ENCODE measurements around the gene HSBP1L1.
"Not testable (repeated sequence)": the region's sequence is repeated elsewhere in the genome, so short reads cannot be mapped to it uniquely, and the experiment has no call there.

The HSBP1L1 gene

DNA sequence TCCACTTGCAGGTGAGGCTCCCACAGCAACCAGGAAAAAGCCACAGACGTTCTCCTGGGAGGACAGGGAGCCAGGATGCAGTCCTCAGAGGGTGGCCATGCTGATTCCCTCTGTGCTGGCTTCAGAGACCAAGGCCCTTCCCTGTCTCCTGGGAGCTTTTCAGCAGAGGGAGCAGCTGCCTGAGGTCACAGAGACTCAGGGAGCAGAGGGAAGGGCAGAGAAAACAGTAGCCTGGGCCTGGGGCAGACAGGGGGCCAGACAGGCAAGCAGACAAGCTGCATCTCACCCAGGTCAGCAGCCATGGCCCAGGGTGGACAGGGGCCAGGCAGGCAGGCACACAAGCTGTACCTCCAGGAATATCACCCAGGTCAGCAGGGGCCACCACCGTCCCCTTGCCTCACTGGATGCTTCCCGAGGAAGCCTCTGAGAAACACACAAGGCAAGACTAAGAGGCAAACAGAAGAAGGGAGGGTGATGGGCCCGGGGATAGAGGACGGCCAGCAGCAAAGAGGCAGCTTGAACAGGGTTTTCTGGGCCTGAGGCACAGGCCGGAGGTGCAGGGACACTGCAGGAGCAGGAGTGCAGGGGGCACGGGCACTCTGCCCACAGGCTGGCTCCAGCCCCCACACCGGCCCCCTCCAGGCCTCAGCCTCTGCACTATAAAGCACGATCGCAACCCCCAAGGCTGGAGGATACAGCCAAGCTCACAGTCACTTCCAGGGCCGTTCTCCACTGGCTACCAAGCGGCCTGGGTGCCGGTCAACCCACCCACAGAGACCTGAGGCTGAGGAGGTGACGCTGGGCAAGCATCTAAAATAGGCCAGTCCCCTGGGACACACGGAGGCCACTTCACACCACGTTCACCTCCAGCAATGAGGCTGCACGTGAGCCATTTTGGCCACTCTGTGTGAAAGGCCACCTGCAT is 19.1 kb upstream of the HSBP1L1 start:
- no peak for DNase-seq (ENCODE audit: low read depth)

DNA sequence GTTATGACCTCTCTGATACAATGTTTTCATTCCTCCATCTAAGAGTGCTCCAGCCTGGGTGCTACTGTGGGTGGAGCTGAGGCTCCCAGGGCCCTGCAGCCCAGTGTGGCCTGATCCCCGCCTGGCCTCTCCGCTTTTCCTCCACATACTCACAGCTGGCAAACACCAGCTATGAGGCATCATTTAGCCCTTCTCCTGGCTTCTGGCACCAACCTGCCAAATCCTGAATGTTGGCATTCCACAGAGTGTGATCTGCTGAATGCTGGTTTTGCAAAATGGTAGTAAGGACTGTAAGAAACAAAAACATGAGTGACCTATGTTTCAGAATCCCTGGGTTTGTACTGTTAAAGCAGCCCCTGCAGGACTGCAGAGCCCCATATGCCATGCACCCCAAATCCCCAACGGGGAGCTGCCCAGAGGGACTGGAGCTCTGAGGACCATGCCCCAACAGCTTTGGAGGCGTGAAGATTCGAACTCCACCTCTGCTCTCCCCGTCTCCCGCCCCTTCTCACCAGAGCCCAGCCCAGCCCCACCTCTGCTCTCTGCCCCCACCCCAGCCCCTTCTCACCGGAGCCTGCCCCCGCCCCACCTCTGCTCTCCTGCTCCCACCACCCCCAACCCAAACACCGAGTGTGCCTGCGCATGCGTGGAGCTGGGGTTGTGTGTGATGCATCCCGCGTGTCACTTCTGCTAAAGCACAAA is 17.2 kb upstream of the HSBP1L1 start:
- DNase-seq (ENCODE audit: low read depth), result no peak

DNA sequence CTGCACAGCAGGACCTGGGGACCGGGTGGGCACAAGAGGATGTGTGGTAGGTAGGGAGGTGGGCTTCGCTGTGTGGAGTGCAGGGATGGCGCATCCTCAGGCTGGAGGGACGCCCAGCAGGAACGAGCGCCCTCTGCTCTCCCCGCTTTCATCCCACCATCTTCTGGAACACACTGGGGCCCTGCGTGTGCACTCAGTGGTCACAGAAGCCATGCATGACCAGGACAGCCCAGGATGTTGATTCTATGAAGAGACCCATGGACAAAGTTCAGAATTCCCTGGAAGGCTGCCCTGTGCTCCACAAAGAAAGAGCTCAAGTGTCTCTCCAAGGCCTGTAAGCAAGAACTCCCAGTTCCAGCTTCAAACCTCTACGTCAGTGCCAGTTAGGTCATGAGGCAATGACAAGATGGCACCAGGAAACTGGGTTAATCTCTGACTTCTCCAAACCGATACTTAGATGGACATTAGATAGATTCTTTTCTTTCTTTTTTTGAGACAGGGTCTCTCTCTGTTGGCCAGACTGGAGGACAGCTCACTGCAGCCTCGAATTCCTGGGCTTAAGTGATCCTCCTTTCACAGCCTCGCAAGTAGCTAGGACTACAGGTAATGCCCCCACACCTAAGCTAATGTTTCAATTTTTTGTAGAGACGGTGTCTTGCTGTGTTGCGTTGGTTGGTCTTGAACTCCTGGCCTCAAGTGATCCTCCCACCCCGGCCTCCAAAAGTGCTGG is 16.4 kb upstream of the HSBP1L1 start:
- no peak for DNase-seq (ENCODE audit: low read depth)

DNA sequence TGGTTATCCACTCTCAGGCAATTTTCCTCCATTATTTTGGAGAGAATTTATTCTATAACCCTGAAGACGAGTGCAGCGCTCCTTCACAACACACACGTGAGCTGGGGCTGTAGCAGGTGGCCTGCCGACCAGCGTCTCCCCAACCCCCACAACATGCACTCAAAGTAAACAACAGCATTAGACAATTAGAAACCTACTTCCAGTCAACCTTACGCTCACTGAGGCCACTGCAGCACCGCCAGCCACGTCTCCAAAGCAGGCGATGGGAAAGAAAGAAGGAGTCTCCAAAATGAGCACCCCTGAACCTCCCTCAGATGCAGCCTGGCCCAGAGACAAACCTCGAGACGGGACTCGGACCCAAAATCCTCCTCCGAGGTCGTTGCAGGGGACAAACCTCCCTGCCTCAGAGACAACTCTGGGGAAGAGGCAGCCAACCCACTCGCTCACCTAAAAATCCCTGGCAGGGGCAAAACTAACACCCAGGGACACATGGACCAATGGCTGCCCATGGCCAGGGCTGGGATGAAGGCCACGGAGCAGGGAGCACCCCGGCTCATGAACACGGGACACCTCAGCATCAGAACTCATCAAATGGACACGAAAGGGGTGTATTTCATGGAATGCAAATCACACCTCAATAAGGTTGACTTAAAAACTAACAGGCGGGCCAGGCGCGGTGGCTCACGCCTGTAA is 15.6 kb upstream of the HSBP1L1 start:
- DNase-seq (ENCODE audit: low read depth), result no peak

DNA sequence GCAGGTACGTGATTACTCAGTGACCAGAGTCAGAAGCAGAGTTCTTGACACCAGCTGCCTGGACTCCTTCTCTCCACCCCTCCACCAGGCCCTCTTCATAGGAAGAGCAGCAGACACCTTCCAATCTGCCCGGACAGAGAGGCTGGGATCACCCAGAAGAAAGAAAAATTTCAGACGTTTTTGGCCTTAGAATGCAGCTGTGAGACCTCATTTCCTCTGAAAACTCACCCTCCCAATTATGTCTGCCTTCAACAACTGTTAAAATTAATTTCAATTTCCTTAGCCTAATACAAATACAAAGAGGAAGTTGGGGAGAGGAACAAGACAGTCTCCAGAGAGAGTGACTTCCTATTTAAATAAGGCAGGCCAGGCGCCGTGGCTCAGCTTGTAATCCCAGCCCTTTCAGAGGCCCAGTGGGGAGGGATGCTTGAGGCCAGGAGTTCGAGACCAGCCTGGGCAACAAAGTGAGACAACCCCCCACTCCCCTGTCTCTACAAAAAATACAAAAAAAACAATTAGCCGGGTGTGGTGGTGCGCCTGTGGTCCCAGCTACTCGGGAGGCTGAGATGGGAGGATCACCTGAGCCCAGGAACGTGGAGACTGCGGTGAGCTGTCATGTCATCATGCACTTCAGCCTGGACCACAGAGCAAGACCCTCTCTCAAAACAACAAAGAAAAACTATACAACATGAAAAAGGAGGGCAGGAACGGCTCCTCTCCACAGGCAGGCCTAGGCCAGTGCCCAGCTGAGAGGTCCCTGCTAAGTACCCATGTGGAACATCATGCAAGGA is 14.6 kb upstream of the HSBP1L1 start:
- no peak for DNase-seq (ENCODE audit: low read depth)

DNA sequence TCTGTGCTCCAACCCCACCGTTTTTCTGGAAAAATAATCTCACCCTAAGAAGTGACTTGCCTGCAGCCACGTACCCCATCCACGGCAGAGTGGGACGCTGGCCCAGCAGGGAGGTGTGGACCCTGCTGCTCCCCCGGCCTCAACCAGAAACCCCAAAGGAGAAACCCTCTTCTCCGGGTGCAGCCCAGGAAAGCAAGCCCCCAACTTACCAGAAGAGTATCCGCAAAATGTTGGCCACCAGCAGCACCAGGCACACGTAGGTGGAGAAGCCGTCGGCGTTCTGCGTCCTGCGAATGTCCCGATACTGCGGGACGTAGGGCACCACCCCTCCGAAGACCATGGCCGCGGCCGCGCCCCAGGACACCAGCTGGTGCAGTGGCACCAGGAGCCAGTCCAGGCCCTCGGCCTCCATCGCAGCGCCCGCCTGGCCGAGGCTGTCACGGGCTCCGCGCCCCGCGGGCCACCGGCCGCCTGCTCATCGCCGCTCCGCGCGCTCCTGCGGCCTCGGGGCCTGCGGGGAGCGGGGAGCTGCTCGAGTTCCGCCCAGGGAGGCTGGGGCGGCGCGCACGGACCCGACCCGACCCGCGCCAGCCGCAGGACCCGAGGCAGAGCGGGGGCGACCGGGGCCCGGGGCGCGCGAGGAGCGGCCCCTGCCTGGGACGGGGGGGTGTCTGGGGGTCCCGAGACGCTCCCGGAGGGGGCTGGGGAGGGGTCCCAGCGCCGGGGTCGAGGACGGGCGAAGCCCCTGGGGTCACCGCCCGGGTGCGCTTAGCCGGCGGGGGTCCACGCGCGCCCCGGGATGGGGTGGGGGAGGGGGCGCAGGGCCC is 13.7 kb upstream of the HSBP1L1 start:
- DNase-seq (ENCODE audit: low read depth), result no peak

DNA sequence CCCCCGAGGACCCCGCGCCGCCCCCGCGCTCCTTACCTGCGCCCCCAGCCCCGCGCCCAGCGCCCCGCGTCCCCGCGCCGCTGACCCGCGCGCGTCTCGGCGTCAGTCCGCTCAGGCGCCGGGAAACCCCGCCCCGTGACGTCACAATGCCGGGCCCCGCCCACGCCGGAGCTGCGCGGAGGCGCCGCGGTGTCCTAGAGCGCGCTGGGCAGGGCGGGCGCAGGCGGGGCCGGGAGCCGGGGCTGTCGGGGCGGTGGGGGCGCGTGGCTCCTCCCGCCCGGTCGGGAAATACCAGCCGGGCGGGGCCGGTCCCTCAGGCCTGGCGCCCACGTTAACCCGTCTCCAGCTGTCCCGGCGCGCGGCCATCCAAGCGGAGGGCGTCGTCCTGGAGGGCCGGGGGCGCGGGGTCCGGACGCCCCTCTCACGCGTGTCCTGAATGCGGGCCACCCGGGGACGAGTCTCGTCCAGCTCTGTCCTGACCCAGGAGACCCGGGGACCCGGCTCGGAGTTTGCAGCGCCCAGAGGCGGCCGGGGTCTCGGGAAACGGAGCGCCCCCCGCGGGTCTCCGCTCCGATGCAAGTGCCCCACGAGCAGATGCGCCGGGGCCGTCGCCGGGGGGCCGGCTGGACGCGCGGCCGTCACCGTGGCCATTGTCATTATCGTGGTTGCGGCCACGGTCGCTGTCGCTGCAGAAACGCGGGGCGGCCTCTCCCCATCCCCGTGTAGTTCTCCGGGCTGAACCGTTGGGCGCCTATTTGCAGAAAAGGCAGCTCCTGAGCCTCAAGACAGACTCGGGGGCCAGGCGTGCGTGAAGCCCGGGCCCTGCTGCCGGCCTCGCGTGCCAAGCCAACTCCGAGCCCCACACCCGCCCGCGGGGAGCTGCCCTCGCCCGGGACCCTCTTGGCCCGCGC is 12.6 kb upstream of the HSBP1L1 start, which contains the start of gene SLC66A2:
SLC66A2 (minus strand) TSS at position 109 of the 911 bp plus-strand sequence. CDS start 727 bp downstream, outside the sequence.
- peak; percentile 88 for DNase-seq (ENCODE audit: low read depth)

DNA sequence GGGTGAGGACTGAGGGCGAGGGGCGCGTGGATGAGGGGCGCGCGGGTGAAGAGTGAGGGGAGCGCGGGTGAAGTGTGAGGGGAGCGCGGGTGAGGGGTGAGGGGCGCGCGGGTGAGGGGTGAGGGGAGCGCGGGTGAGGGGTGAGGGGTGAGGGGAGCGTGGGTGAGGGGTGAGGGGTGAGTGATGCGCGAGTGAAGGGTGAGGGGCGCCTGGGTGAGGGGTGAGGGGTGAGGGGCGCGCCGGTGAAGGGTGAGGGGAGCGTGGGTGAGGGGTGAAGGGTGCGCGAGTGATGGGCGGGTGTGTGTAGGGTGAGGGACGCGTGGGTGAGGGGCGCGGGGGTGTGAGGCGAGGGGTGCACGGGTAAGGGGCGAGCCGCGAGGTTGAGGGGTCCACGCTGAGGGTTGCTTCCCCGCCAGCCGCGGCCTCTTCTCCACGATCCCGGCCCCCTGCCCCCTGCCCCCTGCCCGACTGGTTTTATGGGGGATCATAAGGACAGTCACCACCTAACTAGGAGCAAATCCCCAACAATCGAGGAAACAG is 11.9 kb upstream of the HSBP1L1 start:
- DNase-seq (ENCODE audit: low read depth), result no peak

DNA sequence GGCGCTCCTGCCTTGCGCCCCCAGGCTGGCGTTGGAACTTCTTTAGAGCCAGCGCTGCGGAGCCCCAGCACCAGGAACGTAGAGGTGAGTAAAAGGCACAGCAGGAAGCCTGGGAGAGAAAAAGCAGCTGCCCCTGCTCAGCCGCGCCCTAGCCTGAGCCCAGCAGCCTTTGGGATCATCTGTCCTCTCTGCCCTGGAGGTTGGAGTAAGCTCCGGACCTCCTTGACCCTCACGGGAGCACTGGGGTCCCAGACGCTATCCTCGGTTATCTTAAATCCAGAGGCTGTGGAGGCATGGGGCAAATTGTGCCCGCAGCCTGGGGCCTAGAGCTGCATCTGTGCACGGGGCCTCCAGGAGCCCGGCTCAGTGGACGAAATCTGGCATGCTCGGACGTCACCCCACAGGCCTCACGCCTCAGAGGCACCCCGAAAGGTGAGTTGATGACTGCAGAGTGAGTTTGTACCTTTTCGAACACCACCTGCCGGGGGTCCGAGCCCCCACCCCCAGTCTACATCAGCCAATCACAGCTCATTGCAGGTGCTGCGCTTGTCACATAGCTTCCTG is 11.4 kb upstream of the HSBP1L1 start:
- no peak for DNase-seq (ENCODE audit: low read depth)

DNA sequence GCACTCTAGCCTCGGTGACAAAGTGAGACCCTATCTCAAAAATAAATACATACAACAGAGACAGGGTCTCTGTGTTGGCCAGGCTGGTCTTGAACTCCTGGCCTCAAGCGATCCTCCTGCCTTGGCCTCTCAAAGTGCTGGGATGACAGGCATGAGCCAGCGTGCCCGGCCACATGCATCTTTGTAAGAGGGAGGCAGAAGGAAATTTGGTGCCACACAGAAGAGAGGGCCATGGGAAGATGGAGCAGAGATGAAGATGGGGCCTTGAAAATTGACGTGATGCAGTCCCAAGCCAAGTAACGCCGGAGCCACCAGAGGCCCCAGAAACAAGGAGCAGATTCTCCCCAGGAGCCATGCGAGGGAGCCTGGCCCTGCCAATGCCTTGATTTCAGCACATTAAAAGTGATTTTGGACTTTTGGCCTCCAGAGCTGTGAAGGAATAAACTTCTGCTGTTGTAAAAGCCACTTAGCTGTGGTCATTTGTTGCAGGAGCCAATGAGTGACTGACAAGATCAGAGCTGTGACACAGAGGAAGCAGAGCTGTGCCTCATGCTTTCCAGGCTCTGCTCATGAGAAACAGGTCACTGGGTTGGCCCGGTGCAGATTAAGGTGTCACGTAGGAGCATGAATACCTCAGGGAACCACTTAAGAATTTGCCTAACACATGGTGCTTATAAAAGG is 10.3 kb upstream of the HSBP1L1 start:
- DNase-seq (ENCODE audit: low read depth), result no peak

DNA sequence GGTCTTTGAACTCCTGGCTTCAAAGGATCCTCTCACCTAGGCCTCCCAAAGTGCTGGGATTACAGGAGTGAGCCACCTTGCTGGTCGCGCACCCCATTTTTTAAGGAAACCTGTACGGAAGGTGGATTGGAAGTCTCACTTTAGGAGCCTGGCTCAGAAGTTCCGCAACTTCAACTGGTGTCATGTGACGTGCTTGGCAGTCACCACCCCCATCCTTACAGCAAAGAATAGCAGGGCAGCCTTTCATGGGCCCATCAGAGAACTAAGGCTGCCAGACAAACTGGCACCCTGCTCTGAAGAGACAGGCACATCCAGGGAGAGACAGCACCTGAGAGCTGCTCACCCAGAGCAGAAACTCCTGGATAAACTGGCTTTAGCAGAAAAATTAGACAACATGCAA is 9.7 kb upstream of the HSBP1L1 start:
- DNase-seq (ENCODE audit: low read depth), result no peak

DNA sequence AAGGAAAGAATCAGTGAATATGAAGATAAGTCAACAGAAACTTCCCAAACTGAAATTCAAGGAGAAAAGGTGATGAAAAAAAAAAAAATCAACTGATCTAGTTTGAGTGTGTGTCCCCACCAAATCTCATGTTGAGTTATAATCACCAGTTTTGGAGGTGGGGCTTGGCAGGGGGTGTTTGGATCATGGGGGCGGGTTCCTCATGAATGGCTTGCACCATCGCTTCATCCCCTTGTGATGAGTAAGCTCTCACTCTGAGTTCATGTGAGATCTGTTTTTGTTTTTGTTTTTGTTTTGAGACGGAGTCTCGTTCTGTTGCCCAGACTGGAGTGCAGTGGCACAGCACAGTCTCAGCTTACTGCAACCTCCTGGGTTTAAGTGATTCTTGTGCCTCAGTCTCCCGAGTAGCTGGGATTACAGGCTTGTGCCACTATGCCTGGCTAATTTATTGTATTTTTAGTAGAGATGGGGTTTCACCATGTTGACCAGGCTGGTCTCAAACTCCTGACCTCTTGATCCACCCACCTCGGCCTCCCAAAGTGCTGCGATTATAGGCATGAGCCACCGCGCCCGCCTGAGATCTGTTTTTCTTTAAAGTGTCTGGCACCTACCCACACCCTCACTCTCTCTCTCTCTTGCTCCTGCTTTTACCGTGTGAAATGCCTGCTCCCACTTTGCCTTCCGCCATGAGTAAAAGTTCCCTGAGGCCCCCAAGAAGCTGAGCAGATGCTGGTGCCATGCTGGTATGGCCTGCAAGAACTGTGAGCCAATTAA is 9.0 kb upstream of the HSBP1L1 start:
- no peak for DNase-seq (ENCODE audit: low read depth)

DNA sequence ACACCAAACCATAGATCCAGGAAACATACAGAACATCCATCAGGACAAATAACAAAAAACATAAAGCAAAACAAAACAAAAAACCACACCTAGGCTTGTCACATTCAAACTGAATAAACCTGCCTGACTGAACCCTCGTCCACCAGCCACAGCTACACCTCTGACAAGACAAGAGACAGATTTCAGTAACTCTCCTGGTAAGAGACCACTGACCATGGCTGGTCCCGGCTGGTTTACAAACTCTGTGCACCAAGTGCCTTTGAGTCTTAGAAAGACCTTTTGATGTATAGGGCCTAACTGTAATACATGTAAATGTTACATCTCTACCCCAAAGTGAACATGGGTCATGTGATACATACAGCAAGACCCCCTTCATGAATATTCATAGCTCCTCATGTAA is 8.2 kb upstream of the HSBP1L1 start:
- DNase-seq (ENCODE audit: low read depth), result no peak

DNA sequence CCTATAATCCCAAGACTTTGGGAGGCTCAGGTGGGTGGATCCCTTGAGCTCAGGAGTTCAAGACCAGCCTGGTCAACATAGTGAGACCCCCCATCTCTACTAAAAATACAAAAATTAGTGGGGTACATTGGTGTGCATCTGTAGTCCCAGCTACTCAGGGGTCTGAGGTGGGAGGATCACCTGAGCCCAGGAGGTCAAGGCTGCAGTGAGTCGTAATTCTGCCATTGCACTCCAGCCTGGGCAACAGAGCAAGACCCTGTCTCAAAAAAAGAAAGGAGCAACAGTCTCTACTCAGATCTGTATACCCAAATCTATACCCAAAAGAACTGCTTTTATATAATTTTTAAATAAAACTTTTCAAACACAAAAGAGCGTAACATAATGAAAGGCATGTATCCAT is 5.5 kb upstream of the HSBP1L1 start:
- no peak for DNase-seq (ENCODE audit: low read depth)

DNA sequence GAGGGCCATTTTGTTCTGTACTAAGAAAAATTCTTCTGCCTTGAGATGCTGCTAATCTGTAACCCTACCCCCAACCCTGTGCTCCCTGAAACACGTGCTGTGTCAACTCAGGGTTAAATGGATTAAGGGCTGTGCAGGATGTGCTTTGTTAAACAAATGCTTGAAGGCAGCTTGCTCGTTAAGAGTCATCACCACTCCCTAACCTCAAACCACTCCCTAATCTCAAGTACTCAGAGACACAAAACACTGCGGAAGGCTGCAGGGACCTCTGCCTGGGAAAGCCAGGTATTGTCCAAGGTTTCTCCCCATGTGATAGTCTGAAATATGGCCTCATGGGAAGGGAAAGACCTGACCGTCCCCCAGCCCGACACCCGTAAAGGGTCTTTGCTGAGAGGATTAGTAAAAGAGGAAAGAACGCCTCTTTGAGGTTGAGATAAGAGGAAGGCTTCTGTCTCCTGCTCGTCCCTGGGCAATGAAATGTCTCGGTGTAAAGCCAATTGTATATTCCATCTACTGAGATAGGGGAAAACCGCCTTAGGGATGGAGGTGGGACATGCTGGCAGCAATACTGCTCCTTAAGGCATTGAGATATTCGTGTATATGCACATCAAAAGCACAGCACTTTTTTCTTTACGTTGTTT is 4.2 kb upstream of the HSBP1L1 start:
- not testable (repeated sequence) for DNase-seq (ENCODE audit: low read depth)

DNA sequence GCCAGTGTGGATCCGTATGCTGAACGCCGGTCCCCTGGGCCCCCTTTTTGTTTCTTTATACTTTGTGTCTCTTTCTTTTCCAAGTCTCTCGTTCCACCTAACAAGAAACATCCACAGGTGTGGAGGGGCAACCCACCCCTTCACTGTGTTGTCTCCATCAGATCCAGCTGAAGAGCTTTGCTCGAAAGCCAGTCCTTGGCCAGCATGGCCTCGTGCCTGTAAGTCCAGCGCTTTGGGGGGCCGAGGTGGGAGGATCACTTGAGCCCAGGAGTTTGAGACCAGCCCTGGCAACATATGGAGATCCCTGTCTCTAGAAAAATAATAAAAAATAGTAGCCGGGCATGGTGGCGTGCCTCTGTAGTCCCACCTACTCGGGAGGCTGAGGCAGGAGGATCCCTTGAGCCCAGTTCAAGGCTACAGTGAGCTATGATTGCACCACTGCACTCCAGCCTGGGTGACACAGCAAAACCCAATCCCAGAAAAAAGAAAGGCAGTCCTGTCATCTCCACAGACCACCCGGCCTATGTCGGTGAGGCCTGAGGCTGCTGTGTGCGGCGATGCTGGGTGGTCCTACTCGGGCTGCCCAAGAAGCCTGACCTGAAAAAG is 3.4 kb upstream of the HSBP1L1 start:
- DNase-seq (ENCODE audit: low read depth), result no peak
